Endothelial cell of umbilical vein (primary cell): ENCODE measurements around the gene PPFIA2. TPM values are rescaled to one million over a fixed set of nuclear protein-coding genes. Genes with fewer than 3 reads are reported as not detected.

Experiments used
- BruUV-seq: library from RNA; stranded (reverse); fragments of 400-500 nt; replicated peaks from 2 replicates; lab custom pipeline; 2021; lab: Mats Ljungman, UMichigan
- CTCF ChIA-PET: fragments of 300-600, 350-600 bp; sonication (Branson Sonifier 250); formaldehyde crosslinking; loops from one replicate; lab custom pipeline; 2021; ENCODE audit warnings: antibody characterized with exemption, inconsistent platforms; lab: Charles Lee
- POLR2A ChIA-PET: fragments of 300-600, 350-600 bp; sonication (Branson Sonifier 250); formaldehyde crosslinking; loops from one replicate; lab custom pipeline; 2021; ENCODE audit warnings: antibody characterized with exemption, inconsistent platforms; lab: Charles Lee
- DNase-seq: peaks from one replicate; pipeline ENCODE4 v3.0.0-alpha.2; 2011; ENCODE audit warnings: low read depth, low spot score
- FAIRE-seq: peaks from 2 replicates; lab custom pipeline; 2011; peaks lifted over from hg19 to GRCh38; lab: Jason Lieb, UNC
- H2AFZ ChIP-seq: 2 replicates; pipeline ENCODE4 v1.6.0; 2012; ENCODE audit warnings: low read depth, low read length, control low read depth, inconsistent platforms
- H3K27ac ChIP-seq: 2 replicates; pipeline ENCODE4 v1.5.1; 2011; ENCODE audit warnings: low read depth, mild to moderate bottlenecking, control low read depth, low read length, moderate library complexity; ENCODE audit not compliant: insufficient read depth
- H3K27me3 ChIP-seq, 2 experiments: 2 replicates each; pipeline versions ENCODE4 v1.6.0 to v1.6.1; 2011; ENCODE audit warnings: low read length in 2 of 2, mixed read lengths in 1 of 2; ENCODE audit not compliant: control insufficient read depth in 2 of 2, insufficient read depth in 2 of 2
- H3K36me3 ChIP-seq, 2 experiments: 2 replicates in 1 of 2; 3 replicates in 1 of 2; pipeline ENCODE4 v1.5.1; 2011; ENCODE audit warnings: low read length in 2 of 2, mild to moderate bottlenecking in 1 of 2, moderate library complexity in 1 of 2; ENCODE audit not compliant: control insufficient read depth in 2 of 2, insufficient read depth in 2 of 2; ENCODE audit errors: extremely low read depth in 1 of 2
- H3K4me1 ChIP-seq: 3 replicates; pipeline ENCODE4 v1.5.1; 2011; ENCODE audit warnings: mild to moderate bottlenecking, low read length; ENCODE audit not compliant: control insufficient read depth, insufficient read depth; ENCODE audit errors: extremely low read depth
- H3K4me2 ChIP-seq: 2 replicates; pipeline ENCODE4 v1.6.1; 2011; ENCODE audit warnings: low read length, control low read depth, mixed read lengths; ENCODE audit not compliant: insufficient read depth
- H3K4me3 ChIP-seq, 3 experiments: fragments of 200-600 bp in 1 of 3; sonication (generic), shearing (Covaris generic) in 1 of 3; replicated peaks in 1 of 3; 2 replicates each; pipeline ENCODE4 v1.5.1; 2011 to 2016; ENCODE audit warnings: control low read depth in 3 of 3, low read length in 3 of 3, mild to moderate bottlenecking in 2 of 3, inconsistent platforms in 1 of 3, low read depth in 1 of 3, moderate library complexity in 1 of 3; ENCODE audit not compliant: insufficient read depth in 1 of 3
- H3K79me2 ChIP-seq: 2 replicates; pipeline ENCODE4 v1.6.0; 2012; ENCODE audit warnings: low read length, inconsistent platforms; ENCODE audit not compliant: control insufficient read depth, insufficient read depth
- H3K9ac ChIP-seq: replicated peaks from 2 replicates; pipeline ENCODE3; 2011; ENCODE audit warnings: low read length, control low read depth; ENCODE audit not compliant: insufficient read depth; ENCODE audit errors: extremely low read depth
- H3K9me1 ChIP-seq: replicated peaks from 3 replicates; pipeline ENCODE4 v1.6.0; 2011; ENCODE audit warnings: mild to moderate bottlenecking, low read length; ENCODE audit not compliant: control insufficient read depth, insufficient read depth; ENCODE audit errors: extremely low read depth
- H3K9me3 ChIP-seq: replicated peaks from 2 replicates; pipeline ENCODE4 v1.5.1; 2012; ENCODE audit warnings: low read length, inconsistent platforms; ENCODE audit not compliant: control insufficient read depth, insufficient read depth
- H4K20me1 ChIP-seq: replicated peaks from 2 replicates; pipeline ENCODE3; 2011; ENCODE audit warnings: mild to moderate bottlenecking, low read length; ENCODE audit not compliant: control insufficient read depth, insufficient read depth; ENCODE audit errors: extremely low read depth
- EZH2 ChIP-seq: IDR thresholded peaks from 2 replicates; pipeline ENCODE4 v1.6.1; 2012; ENCODE audit warnings: borderline replicate concordance, low read depth, mild to moderate bottlenecking, moderate library complexity, low read length, inconsistent platforms; ENCODE audit not compliant: severe bottlenecking
- FOS ChIP-seq: IDR thresholded peaks from 2 replicates; pipeline ENCODE4 v1.6.1; 2011; ENCODE audit warnings: mild to moderate bottlenecking, low read length, moderate library complexity, borderline replicate concordance; ENCODE audit not compliant: insufficient read depth
- GATA2 ChIP-seq: IDR thresholded peaks from 2 replicates; pipeline ENCODE4 v1.7.0; 2011; ENCODE audit warnings: low read depth, mild to moderate bottlenecking, moderate library complexity, mixed read lengths, low read length; ENCODE audit not compliant: insufficient read length, insufficient read depth
- JUN ChIP-seq: IDR thresholded peaks from 2 replicates; pipeline ENCODE4 v1.6.1; 2011; ENCODE audit warnings: borderline replicate concordance, low read depth; ENCODE audit not compliant: insufficient read length, insufficient read depth
- MYC ChIP-seq: IDR thresholded peaks from one replicate; pipeline ENCODE4 v1.6.1; 2011; ENCODE audit warnings: mild to moderate bottlenecking, low read depth, low read length
- POLR2A ChIP-seq: IDR thresholded peaks from 2 replicates; pipeline ENCODE4 v1.6.1; 2012; ENCODE audit warnings: low read depth, mild to moderate bottlenecking, control low read depth, low read length
- POLR2AphosphoS5 ChIP-seq: IDR thresholded peaks from 2 replicates; pipeline ENCODE4 v1.6.1; 2012; ENCODE audit warnings: low read depth, mild to moderate bottlenecking, control low read depth, low read length, moderate library complexity; ENCODE audit not compliant: insufficient read depth
- dilution Hi-C: fragments of 300-500 bp; cut with MboI; formaldehyde crosslinking; loops from one replicate; pipeline ENCODE4 v1.15.0; 2019; ENCODE audit warnings: low sequenced_read_pairs; ENCODE audit not compliant: extremely low pct_ligation_motif_present
- intact Hi-C: fragments of 100-400 bp; cut with micrococcal nuclease; formaldehyde crosslinking; loops from one replicate; pipeline ENCODE4 v1.10.0; 2022
- polyA plus RNA-seq, 4 experiments: library from polyadenylated mRNA; depleted of rRNA in 3 of 4; stranded (reverse) in 3 of 4; unstranded in 1 of 4; fragments of >200 nt; gene quantifications; 2 replicates each; pipeline versions ENCODE4 v1.2.1 to v1.2.3, GENCODE V29; 2011 to 2012; ENCODE audit warnings: missing spikeins in 1 of 4
- total RNA-seq: library from RNA; stranded (reverse); gene quantifications from 2 replicates; pipeline ENCODE4 v1.2.3, GENCODE V29; 2021
- TF ChIP-seq, protein P1 (sequence below): IDR thresholded peaks from 2 replicates; pipeline ENCODE4 v1.6.1; 2011; ENCODE audit not compliant: insufficient read depth, insufficient read length
- TF ChIP-seq, protein P2 (sequence below), 2 donors: IDR thresholded peaks; 1 replicate in 1 of 2; 2 replicates in 1 of 2; pipeline ENCODE4 v1.5.1; 2011; ENCODE audit warnings: low read length in 2 of 2, mild to moderate bottlenecking in 2 of 2, moderate library complexity in 2 of 2, control low read depth in 1 of 2, inconsistent platforms in 1 of 2, low read depth in 1 of 2; ENCODE audit not compliant: insufficient read depth in 1 of 2; ENCODE audit errors: extremely low read depth in 1 of 2

PPFIA2 gene
- total and polyA plus RNA-seq, 2 donors (not counting 3 experiments of a cell fraction or from before 2014, with no cell fraction given): not detected

DNA sequence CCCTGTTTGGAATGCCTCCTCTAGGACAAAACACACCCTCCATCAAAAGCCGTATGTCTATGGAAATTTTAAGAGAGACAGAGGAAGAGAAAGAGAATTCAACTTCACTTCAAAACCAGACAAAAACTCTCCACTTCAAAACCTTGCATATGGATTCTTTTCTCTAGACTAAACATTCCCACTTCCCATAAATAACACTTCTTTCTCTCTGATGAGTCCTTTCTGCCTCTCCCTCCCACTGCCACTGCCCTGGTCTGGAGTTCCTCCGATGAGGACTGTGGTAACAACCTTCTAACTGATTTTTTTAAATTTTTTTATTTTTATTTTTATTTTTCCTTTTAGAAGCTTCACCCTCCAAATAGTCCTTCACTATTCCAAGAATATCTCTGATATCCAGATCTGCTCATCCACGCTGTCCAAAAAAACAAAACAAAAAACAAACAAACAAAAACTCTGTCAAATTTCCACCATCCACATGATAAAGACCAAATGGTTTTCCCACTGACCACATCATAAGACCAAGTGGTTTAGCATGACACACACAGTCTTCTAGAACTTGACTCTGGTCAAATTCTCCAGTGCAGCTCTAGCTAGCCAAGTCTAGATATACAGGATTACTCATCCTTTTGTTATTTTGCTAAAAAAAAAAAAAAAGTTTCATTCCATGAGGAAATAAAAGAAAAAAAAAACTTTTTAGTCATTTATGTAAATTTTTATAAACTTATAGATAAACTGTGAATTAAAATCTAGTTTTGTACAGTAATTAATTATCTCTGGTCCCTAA, 256.0 kb downstream of the PPFIA2 start:
- FAIRE-seq: no peak
- Histone ChIP-seq H3K36me3 (no peaks in the 10 kb centered on the region), H3K9me1 (no peaks in the 10 kb centered on the region), H2AFZ (no peak overlapping the region), H3K27me3 (no peaks in the 10 kb centered on the region), H3K4me3 (no peak overlapping the region), H3K9ac (no peak overlapping the region), H3K9me3 (no peaks in the 10 kb centered on the region), H4K20me1 (no peaks in the 10 kb centered on the region), H3K79me2 (no peaks in the 10 kb centered on the region), H3K4me1 (no peaks in the 10 kb centered on the region), H3K27ac (no peak overlapping the region), H3K4me2 (no peak overlapping the region)
- ChIA-PET CTCF (no interaction called here), POLR2A (no interaction called here)
- dilution Hi-C loops: no loop called here
- BruUV-seq: no TSS peak
- TF ChIP-seq, protein P1, sequence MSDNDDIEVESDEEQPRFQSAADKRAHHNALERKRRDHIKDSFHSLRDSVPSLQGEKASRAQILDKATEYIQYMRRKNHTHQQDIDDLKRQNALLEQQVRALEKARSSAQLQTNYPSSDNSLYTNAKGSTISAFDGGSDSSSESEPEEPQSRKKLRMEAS: no peak
- TF ChIP-seq JUN: no peak
- TF ChIP-seq POLR2AphosphoS5: no peak
- TF ChIP-seq GATA2: no peak
- no peak for TF ChIP-seq FOS
- no peak for TF ChIP-seq EZH2
- TF ChIP-seq MYC: no peak
- TF ChIP-seq, protein P2, sequence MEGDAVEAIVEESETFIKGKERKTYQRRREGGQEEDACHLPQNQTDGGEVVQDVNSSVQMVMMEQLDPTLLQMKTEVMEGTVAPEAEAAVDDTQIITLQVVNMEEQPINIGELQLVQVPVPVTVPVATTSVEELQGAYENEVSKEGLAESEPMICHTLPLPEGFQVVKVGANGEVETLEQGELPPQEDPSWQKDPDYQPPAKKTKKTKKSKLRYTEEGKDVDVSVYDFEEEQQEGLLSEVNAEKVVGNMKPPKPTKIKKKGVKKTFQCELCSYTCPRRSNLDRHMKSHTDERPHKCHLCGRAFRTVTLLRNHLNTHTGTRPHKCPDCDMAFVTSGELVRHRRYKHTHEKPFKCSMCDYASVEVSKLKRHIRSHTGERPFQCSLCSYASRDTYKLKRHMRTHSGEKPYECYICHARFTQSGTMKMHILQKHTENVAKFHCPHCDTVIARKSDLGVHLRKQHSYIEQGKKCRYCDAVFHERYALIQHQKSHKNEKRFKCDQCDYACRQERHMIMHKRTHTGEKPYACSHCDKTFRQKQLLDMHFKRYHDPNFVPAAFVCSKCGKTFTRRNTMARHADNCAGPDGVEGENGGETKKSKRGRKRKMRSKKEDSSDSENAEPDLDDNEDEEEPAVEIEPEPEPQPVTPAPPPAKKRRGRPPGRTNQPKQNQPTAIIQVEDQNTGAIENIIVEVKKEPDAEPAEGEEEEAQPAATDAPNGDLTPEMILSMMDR (IDR thresholded peaks at IDR 0.05; ENCODE audit: extremely low read depth in 1 of 2, insufficient read depth in 1 of 2, low read depth in 1 of 2, low read length in 2 of 2): no peak
- no peak for TF ChIP-seq POLR2A
- no peak for DNase-seq
- intact Hi-C loops: no loop called here
